Keratinocyte (primary cell): Measurements from ENCODE around the gene CLTB. TPM values are rescaled to one million over a fixed set of nuclear protein-coding genes. Genes with fewer than 3 reads are reported as not detected.
"Not testable (repeated sequence)": the region's sequence is repeated elsewhere in the genome, so short reads cannot be mapped to it uniquely, and the experiment has no call there.

Experiments used
- DNase-seq: peaks from one replicate; pipeline ENCODE4 v3.0.0-alpha.2; 2011; ENCODE audit warnings: low read depth, missing footprints, low spot score
- FAIRE-seq: peaks from 2 replicates; lab custom pipeline; 2011; peaks lifted over from hg19 to GRCh38; lab: Jason Lieb, UNC
- H2AFZ ChIP-seq: 2 replicates; pipeline ENCODE4 v1.6.0; 2012; ENCODE audit warnings: low read length, control low read depth, inconsistent platforms; ENCODE audit not compliant: control insufficient read depth
- H3K27ac ChIP-seq: 2 replicates; pipeline ENCODE4 v1.5.1; 2011; ENCODE audit warnings: low read length; ENCODE audit not compliant: control insufficient read depth, insufficient read depth
- H3K27me3 ChIP-seq: 3 replicates; pipeline ENCODE4 v1.6.0; 2011; ENCODE audit warnings: low read length; ENCODE audit not compliant: control insufficient read depth, insufficient read depth; ENCODE audit errors: extremely low read depth
- H3K36me3 ChIP-seq, 2 experiments: 2 replicates in 1 of 2; 3 replicates in 1 of 2; pipeline ENCODE4 v1.5.1; 2011; ENCODE audit warnings: low read length in 2 of 2, mild to moderate bottlenecking in 1 of 2; ENCODE audit not compliant: control insufficient read depth in 2 of 2, insufficient read depth in 2 of 2; ENCODE audit errors: extremely low read depth in 1 of 2
- H3K4me1 ChIP-seq: 3 replicates; pipeline ENCODE4 v1.5.1; 2011; ENCODE audit warnings: low read length; ENCODE audit not compliant: control insufficient read depth, insufficient read depth; ENCODE audit errors: extremely low read depth
- H3K4me2 ChIP-seq: 3 replicates; pipeline ENCODE4 v1.6.0; 2011; ENCODE audit warnings: low read depth, low read length; ENCODE audit not compliant: control insufficient read depth, insufficient read depth; ENCODE audit errors: extremely low read depth
- H3K4me3 ChIP-seq, 3 experiments: fragments of 200-600 bp in 1 of 3; sonication (generic) in 1 of 3; 2 replicates in 2 of 3; 3 replicates in 1 of 3; pipeline ENCODE4 v1.5.1; 2011 to 2016; ENCODE audit warnings: low read length in 3 of 3, mild to moderate bottlenecking in 3 of 3, control low read depth in 2 of 3, inconsistent platforms in 1 of 3, low read depth in 1 of 3, mixed read lengths in 1 of 3, mixed run types in 1 of 3, moderate library complexity in 1 of 3; ENCODE audit not compliant: control insufficient read depth in 2 of 3, insufficient read depth in 2 of 3; ENCODE audit errors: extremely low read depth in 1 of 3
- H3K79me2 ChIP-seq: 2 replicates; pipeline ENCODE4 v1.6.0; 2012; ENCODE audit warnings: low read length; ENCODE audit not compliant: control insufficient read depth, insufficient read depth
- H3K9ac ChIP-seq: 3 replicates; pipeline ENCODE4 v1.6.0; 2011; ENCODE audit warnings: low read length; ENCODE audit not compliant: control insufficient read depth, insufficient read depth; ENCODE audit errors: extremely low read depth
- H3K9me1 ChIP-seq: 3 replicates; pipeline ENCODE4 v1.6.0; 2011; ENCODE audit warnings: low read length; ENCODE audit not compliant: control insufficient read depth, insufficient read depth; ENCODE audit errors: extremely low read depth
- H3K9me3 ChIP-seq: 2 replicates; pipeline ENCODE4 v1.5.1; 2012; ENCODE audit warnings: low read depth, low read length; ENCODE audit not compliant: control insufficient read depth
- H4K20me1 ChIP-seq: 3 replicates; pipeline ENCODE4 v1.6.0; 2011; ENCODE audit warnings: low read length; ENCODE audit not compliant: control insufficient read depth, insufficient read depth; ENCODE audit errors: extremely low read depth
- EZH2 ChIP-seq: IDR thresholded peaks from one replicate; pipeline ENCODE4 v1.6.1; 2012; ENCODE audit warnings: inconsistent platforms, mild to moderate bottlenecking, low read length, moderate library complexity
- dilution Hi-C: fragments of 300-500 bp; cut with MboI; formaldehyde crosslinking; loops from one replicate; pipeline ENCODE4 v1.7.0; 2020; ENCODE audit warnings: low sequenced_read_pairs; ENCODE audit not compliant: extremely low pct_ligation_motif_present
- polyA plus RNA-seq, 5 experiments: library from polyadenylated mRNA; depleted of rRNA in 3 of 5; stranded (reverse) in 3 of 5; stranded (forward) in 1 of 5; unstranded in 1 of 5; fragments of >200 nt; gene quantifications; 1 replicate in 1 of 5; 2 replicates in 3 of 5; 3 replicates in 1 of 5; pipeline versions ENCODE4 v1.2.1 to v1.2.3, GENCODE V29; 2011 to 2012; ENCODE audit warnings: missing spikeins in 2 of 5, low read depth in 1 of 5, low replicate concordance in 1 of 5
- TF ChIP-seq, protein P1 (sequence below), 3 experiments: IDR thresholded peaks in 1 of 3; conservative IDR thresholded peaks in 1 of 3; optimal IDR thresholded peaks in 1 of 3; 2 replicates in 2 of 3; 3 replicates in 1 of 3; pipeline versions ENCODE3 to v1.5.1; 2011; ENCODE audit warnings: low read length in 3 of 3, mild to moderate bottlenecking in 3 of 3, moderate library complexity in 2 of 3, control low read depth in 1 of 3, inconsistent platforms in 1 of 3; ENCODE audit not compliant: insufficient read depth in 2 of 3; ENCODE audit errors: extremely low read depth in 1 of 3

Gene CLTB
- polyA plus RNA-seq, 1 donor (not counting 4 experiments of a cell fraction or from before 2014, with no cell fraction given): 326 TPM

DNA sequence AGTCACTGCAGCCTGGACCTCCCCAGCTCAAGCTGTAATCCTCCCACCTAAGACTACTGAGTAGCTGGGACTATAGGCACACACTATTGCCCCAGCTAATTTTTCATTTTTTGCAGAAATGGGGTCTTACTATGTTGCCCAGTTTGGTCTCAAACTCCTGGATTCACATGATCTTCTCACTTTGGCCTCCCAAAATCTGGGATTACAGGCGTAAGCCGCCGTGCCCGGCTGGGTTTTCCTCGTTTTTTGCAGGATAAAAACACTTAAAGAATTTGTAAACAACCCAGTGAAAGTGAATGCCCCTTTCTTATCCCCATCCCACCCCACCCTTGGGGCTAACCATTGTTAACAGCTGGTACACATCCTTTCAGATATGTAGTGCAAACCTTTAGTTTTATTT is 7.7 kb downstream of the CLTB start:
- dilution Hi-C loops: no loop called here
- no peak overlapping the region for H2AFZ ChIP-seq
- no peak for FAIRE-seq
- H3K4me1 ChIP-seq: peaks cover 41% of the 10 kb centered on the region
- no peak overlapping the region for H3K4me3 ChIP-seq
- H3K27ac ChIP-seq: no peak overlapping the region
- no peak overlapping the region for H3K9ac ChIP-seq
- H3K27me3 ChIP-seq: no peaks in the 10 kb centered on the region
- TF ChIP-seq EZH2: no peak
- TF ChIP-seq, protein P1, sequence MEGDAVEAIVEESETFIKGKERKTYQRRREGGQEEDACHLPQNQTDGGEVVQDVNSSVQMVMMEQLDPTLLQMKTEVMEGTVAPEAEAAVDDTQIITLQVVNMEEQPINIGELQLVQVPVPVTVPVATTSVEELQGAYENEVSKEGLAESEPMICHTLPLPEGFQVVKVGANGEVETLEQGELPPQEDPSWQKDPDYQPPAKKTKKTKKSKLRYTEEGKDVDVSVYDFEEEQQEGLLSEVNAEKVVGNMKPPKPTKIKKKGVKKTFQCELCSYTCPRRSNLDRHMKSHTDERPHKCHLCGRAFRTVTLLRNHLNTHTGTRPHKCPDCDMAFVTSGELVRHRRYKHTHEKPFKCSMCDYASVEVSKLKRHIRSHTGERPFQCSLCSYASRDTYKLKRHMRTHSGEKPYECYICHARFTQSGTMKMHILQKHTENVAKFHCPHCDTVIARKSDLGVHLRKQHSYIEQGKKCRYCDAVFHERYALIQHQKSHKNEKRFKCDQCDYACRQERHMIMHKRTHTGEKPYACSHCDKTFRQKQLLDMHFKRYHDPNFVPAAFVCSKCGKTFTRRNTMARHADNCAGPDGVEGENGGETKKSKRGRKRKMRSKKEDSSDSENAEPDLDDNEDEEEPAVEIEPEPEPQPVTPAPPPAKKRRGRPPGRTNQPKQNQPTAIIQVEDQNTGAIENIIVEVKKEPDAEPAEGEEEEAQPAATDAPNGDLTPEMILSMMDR (optimal IDR thresholded peaks at IDR 0.05 in 1 of 3, IDR thresholded peaks at IDR 0.05 in 1 of 3, conservative IDR thresholded peaks at IDR 0.05 in 1 of 3; ENCODE audit: extremely low read depth in 1 of 3, insufficient read depth in 2 of 3, low read length in 3 of 3): no peak
- no peaks in the 10 kb centered on the region for H3K9me1 ChIP-seq
- H3K9me3 ChIP-seq: no peaks in the 10 kb centered on the region
- no peak overlapping the region for H3K4me2 ChIP-seq
- H4K20me1 ChIP-seq: peaks cover 11% of the 10 kb centered on the region
- H3K79me2 ChIP-seq: peaks cover 68% of the 10 kb centered on the region
- peaks cover 33 to 36% of the 10 kb centered on the region in 2 experiments for H3K36me3 ChIP-seq
- DNase-seq: no peak

DNA sequence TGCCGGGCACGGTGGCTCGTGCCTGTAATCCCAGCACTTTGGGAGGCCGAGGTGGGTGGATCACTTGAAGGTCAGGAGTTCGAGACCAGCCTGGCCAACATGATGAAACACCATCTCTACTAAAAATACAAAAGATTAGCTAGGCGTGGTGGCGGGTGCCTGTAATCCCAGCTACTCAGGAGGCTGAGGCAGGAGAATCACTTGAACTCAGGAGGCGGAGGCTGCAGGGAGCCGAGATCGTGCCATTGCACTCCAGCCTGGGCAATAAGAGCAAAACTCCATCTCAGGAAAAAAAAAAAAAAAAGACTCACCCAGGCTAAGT is 8.1 kb downstream of the CLTB start:
- H3K4me3 ChIP-seq, FAIRE-seq, dilution Hi-C loops, H3K9ac ChIP-seq, H3K4me2 ChIP-seq, H3K27ac ChIP-seq, H3K9me1 ChIP-seq, DNase-seq, H2AFZ ChIP-seq, H3K9me3 ChIP-seq, H3K27me3 ChIP-seq: not testable (repeated sequence)
- Histone ChIP-seq H3K4me1 (peaks cover 38% of the 10 kb centered on the region), H3K36me3 (peaks cover 33 to 36% of the 10 kb centered on the region in 2 experiments), H4K20me1 (peaks cover 11% of the 10 kb centered on the region), H3K79me2 (peaks cover 68% of the 10 kb centered on the region)
